Measurements from ENCODE around the gene CHST14. TPM values are rescaled to one million over a fixed set of nuclear protein-coding genes. Genes with fewer than 3 reads are reported as not detected.
"Not testable (repeated sequence)": the region's sequence is repeated elsewhere in the genome, so short reads cannot be mapped to it uniquely, and the experiment has no call there.

The CHST14 gene
- polyA plus RNA-seq, 3 donors from 2014 or later, result 1.9 to 3.6 (median 3.3) TPM

GRCh38 chr15:40446144-40446543, 24.6 kb upstream of the CHST14 start:
- peaks cover 2 to 9% (median 6%) of the 10 kb centered on the region in 3 donors for H3K27me3 Mint-ChIP-seq (ENCODE audit: low read depth in 3 of 3)
- H3K27ac Mint-ChIP-seq, result no peak overlapping the region
- peaks cover 0 to 4% (median 3%) of the 10 kb centered on the region in 3 donors for H3K36me3 Mint-ChIP-seq

GRCh38 chr15:40448354-40448753, 22.4 kb upstream of the CHST14 start:
- H3K4me3 Mint-ChIP-seq, result no peak overlapping the region
- H3K4me1 Mint-ChIP-seq, result peaks cover 65 to 79% of the 10 kb centered on the region in 2 donors
- H3K36me3 Mint-ChIP-seq, result peaks cover 0 to 4% (median 3%) of the 10 kb centered on the region in 3 donors
- DNase-seq, result no peak
- peaks cover 0 to 3% (median 0%) of the 10 kb centered on the region in 3 donors for H3K27me3 Mint-ChIP-seq (ENCODE audit: low read depth in 3 of 3)
- H3K27ac Mint-ChIP-seq, result peak overlapping the region in 1 of 6 donors; percentile 26
- H3K9me3 Mint-ChIP-seq, result no peaks in the 10 kb centered on the region

More at GRCh38 chr15:40446144-40446543, 24.6 kb upstream of the CHST14 start:
- Mint-ChIP-seq H3K4me3 (no peak overlapping the region), H3K4me1 (peaks cover 54 to 69% of the 10 kb centered on the region in 2 donors), H3K9me3 (no peaks in the 10 kb centered on the region)
- DNase-seq, result no peak

DNA sequence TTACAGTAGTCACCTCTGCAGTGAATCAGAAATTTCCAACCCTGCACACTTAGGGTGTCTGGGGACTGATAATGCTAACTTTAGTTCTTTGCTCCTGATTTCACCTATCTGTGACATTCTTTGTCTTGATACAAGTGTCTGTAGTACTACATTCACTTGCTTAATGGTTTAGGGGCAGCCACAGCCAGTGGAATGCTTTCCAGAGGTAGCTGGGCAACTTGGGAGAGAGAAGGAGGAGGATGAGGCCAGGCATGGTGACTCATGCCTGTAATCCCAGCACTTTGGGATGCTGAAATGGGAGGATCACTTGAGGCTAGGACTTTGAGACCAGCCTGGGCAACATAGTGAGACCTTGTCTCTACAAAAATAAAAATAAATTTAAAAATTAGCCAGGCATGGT, 21.5 kb upstream of the CHST14 start:
- Mint-ChIP-seq H3K4me1 (peaks cover 65 to 79% of the 10 kb centered on the region in 2 donors), H3K36me3 (peaks cover 0 to 4% (median 3%) of the 10 kb centered on the region in 3 donors), H3K4me3 (peak overlapping the region in 1 of 5 donors; percentile 29), H3K27me3 (ENCODE audit: low read depth in 3 of 3) (peaks cover 0 to 3% (median 0%) of the 10 kb centered on the region in 3 donors), H3K9me3 (no peaks in the 10 kb centered on the region), H3K27ac (peak overlapping the region; percentile 10 to 76 (median 59))
- no peak for DNase-seq

DNA sequence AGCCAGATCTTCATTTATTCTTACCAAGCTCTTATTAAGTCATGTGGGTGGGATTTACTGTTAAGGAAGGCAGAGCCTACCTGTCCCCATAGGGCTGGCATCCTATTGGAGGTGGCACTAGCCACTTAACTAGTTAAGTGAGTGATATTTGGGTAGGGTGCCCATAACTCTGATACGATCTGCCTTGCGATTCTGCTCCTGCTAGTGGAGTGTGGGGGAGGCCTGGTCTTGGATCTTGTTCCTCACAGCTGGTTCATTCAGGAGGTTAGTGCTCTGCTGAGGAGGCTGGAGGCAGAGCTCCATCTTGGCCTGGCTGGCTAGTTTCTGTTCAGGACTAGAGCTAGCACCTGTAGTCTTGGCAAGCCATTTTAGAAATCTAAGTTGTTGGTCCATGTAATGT, 20.7 kb upstream of the CHST14 start:
- Mint-ChIP-seq H3K4me1 (peaks cover 65 to 79% of the 10 kb centered on the region in 2 donors), H3K27ac (peak overlapping the region in 3 of 6 donors; percentile 18 to 80 (median 45))

GRCh38 chr15:40451527-40452158, 19.1 kb upstream of the CHST14 start:
- no peak for DNase-seq
- Mint-ChIP-seq H3K4me3 (peak overlapping the region; percentile 81 to 92 (median 83)), H3K27ac (peak overlapping the region; percentile 88 to 96 (median 92)), H3K27me3 (ENCODE audit: low read depth in 3 of 3) (peaks cover 0 to 9% (median 3%) of the 10 kb centered on the region in 3 donors), H3K4me1 (peaks cover 74 to 86% of the 10 kb centered on the region in 2 donors), H3K9me3 (no peaks in the 10 kb centered on the region), H3K36me3 (peaks cover 0 to 4% (median 3%) of the 10 kb centered on the region in 3 donors)

More for the DNA sequence above, 20.7 kb upstream of the CHST14 start:
- DNase-seq, result no peak
- Mint-ChIP-seq H3K27me3 (ENCODE audit: low read depth in 3 of 3) (peaks cover 0 to 3% (median 3%) of the 10 kb centered on the region in 3 donors), H3K4me3 (no peak overlapping the region), H3K9me3 (no peaks in the 10 kb centered on the region), H3K36me3 (peaks cover 0 to 4% (median 3%) of the 10 kb centered on the region in 3 donors)

DNA sequence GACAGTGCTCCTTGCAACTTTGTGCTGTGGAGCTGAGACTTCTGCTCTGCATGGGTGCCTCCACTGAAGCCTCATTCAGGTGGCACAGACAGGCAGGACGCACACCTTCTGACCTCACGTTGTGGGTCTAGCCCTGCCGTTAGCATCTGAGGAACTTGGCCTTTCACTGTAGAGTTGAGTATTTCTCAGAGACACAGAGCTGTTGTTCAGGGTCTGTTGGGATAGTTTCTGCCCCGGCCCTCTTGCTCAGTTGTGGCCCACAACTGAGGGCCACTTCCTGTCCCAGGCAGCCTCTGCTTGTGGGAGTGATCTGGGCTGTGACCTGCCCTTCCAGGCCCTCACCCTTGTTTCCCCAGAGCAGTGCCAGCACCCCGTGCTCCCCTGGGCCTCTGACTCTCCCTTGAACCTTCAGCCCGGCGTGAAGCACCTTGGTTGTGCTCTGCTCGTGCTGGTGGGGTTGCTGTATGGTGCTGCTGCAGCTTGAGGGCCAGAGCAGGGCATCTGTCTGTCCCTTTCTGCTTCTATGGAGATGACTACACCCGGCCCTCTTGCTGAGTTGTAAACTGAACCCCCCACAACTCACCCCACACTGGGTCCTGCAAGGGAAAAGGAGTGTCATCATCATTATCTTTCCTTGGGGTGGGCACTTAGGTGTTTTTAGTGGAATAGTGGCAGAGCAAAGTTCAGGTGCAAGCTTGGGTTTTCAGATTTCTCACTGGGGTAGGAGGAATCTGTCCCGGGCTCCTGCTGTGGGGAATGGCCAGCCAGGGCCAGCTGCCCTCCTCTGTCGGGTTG, 18.3 kb upstream of the CHST14 start:
- DNase-seq, result peak in 2 of 3 donors; percentile 28
- peak overlapping the region; percentile 81 to 92 (median 83) for H3K4me3 Mint-ChIP-seq

DNA sequence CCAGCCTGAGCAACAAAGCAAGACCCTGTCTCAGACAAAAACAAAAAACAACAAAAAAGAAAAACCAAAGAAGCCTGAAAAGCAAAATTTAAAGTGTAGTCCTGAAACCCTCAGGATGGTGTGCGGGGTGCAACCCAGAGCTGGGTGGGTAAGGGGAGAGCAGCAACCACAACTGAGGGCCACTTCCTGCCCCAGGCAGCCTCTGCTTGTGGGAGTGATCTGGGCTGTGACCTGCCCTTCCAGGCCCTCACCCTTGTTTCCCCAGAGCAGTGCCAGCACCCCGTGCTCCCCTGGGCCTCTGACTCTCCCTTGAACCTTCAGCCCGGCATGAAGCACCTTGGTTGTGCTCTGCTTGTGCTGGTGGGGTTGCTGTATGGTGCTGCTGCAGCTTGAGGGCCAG, 16.8 kb upstream of the CHST14 start:
- H3K27ac Mint-ChIP-seq, result peak overlapping the region; percentile 88 to 96 (median 92)
- H3K9me3 Mint-ChIP-seq; H3K36me3 Mint-ChIP-seq; H3K27me3 Mint-ChIP-seq (ENCODE audit: low read depth in 3 of 3): not testable (repeated sequence)
- DNase-seq, result peak; percentile 39 to 47 (median 43)
- H3K4me1 Mint-ChIP-seq, result peaks cover 83 to 86% of the 10 kb centered on the region in 2 donors
- peak overlapping the region; percentile 81 to 92 (median 83) for H3K4me3 Mint-ChIP-seq

More for the DNA sequence above, 18.3 kb upstream of the CHST14 start:
- Mint-ChIP-seq H3K9me3 (no peaks in the 10 kb centered on the region), H3K36me3 (peaks cover 0 to 4% (median 3%) of the 10 kb centered on the region in 3 donors), H3K4me1 (peaks cover 82 to 91% of the 10 kb centered on the region in 2 donors), H3K27ac (peak overlapping the region; percentile 88 to 96 (median 92)), H3K27me3 (ENCODE audit: low read depth in 3 of 3) (peaks cover 0 to 9% (median 3%) of the 10 kb centered on the region in 3 donors)

- Mint-ChIP-seq H3K4me1 (peaks cover 76% of the 10 kb centered on the region in 2 donors), H3K9me3 (no peaks in the 10 kb centered on the region), H3K4me3 (peak overlapping the region; percentile 74 to 92 (median 82)), H3K27me3 (ENCODE audit: low read depth in 3 of 3) (peaks cover 0 to 9% (median 3%) of the 10 kb centered on the region in 3 donors), H3K27ac (peak overlapping the region; percentile 88 to 96 (median 92)), H3K36me3 (peaks cover 0 to 2% (median 0%) of the 10 kb centered on the region in 3 donors)
- DNase-seq, result no peak
Measured at GRCh38 chr15:40454904-40455391, 15.8 kb upstream of the CHST14 start.

DNA sequence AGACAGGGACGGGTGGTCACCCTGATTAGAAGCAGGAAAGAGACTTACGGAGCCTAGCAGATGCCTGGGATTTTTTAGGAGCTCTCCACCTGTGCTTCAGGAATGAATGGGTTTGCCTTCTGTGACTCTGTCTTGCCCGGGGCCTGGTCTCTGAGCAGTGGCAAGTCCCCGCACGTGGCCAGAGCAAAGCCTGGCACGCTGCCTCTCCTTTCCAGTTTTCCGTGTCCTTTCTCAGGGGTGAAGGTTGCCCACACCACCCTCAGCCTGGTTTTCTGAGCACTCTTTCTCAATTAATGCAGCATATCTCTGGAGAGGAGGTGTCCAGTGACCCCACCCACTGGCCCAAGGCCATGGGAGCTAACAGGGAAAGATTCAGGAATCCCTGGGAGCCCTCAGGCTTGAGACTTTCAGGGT, 14.5 kb upstream of the CHST14 start:
- Mint-ChIP-seq H3K4me3 (peak overlapping the region in 3 of 5 donors; percentile 16 to 53 (median 48)), H3K27ac (peak overlapping the region; percentile 77 to 95 (median 92)), H3K27me3 (ENCODE audit: low read depth in 3 of 3) (peaks cover 0 to 6% (median 3%) of the 10 kb centered on the region in 3 donors), H3K36me3 (no peaks in the 10 kb centered on the region), H3K9me3 (no peaks in the 10 kb centered on the region), H3K4me1 (peaks cover 65 to 66% of the 10 kb centered on the region in 2 donors)
- DNase-seq, result no peak

DNA sequence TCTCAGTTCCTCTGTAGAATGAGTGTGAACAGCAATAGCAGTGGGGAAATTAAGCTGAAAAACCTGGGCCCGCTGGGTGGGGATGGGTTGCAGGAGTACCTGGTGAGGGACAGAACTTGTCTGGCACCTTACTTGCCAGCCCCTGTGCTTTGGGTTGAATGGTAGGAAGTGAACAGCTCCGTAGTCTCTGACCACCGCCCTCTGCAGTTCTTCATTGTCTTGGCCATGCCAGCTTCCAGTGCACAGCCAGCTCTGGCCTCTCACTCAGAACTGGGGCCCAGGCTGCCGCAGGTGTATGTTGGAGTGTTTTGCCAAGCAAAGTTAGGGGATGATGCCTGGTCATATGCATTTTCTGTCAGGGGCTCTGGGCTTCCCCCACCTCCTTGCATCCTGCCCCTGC, 14.0 kb upstream of the CHST14 start:
- peak overlapping the region in 5 of 6 donors; percentile 36 to 95 (median 77) for H3K27ac Mint-ChIP-seq
- H3K4me3 Mint-ChIP-seq, result peak overlapping the region in 1 of 5 donors; percentile 30
- H3K9me3 Mint-ChIP-seq, result no peaks in the 10 kb centered on the region
- H3K27me3 Mint-ChIP-seq (ENCODE audit: low read depth in 3 of 3), result peaks cover 0 to 9% (median 3%) of the 10 kb centered on the region in 3 donors
- DNase-seq, result no peak
- H3K4me1 Mint-ChIP-seq, result peaks cover 60 to 62% of the 10 kb centered on the region in 2 donors
- H3K36me3 Mint-ChIP-seq, result no peaks in the 10 kb centered on the region

DNA sequence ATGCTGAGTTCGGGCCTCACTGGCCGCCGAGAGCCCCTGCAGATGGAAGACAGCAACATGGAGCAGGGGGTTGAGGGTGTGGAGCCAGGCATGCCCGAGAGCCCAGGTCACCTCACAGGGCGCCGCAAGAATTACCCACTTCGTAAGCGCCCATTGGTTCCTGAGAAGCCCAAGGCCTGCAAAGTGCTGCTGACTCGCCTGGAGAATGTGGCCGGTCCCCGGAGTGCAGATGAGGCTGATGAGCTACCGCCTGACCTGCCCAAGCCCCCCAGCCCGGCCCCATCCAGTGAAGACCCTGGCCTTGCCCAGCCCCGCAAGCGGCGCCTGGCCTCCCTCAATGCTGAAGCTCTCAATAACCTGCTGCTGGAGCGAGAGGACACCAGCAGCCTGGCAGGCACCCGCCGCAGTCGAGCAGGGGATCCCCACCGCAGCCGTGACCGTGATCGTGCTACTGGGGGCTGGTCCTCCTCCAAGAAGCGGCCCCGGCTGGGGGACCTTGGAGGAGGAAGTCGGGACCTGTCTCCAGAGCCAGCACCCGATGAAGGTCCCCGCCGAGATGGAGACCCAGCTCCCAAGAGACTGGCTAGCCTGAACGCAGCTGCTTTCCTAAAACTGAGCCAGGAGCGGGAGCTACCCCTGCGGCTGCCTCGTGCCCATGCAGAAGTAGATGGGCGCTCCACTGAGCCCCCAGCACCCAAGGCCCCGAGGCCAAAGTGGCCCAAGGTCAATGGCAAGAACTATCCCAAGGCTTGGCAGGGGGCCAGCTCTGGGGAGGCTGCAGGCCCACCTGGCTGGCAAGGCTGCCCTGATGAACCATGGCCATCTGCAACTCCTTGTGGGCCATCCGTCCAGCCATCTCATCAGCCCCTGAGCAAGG, 12.1 kb upstream of the CHST14 start:
- H3K27ac Mint-ChIP-seq, result no peak overlapping the region
- H3K36me3 Mint-ChIP-seq, result peaks cover 0 to 5% (median 0%) of the 10 kb centered on the region in 3 donors
- H3K4me3 Mint-ChIP-seq, result no peak overlapping the region
- no peaks in the 10 kb centered on the region for H3K9me3 Mint-ChIP-seq
- peaks cover 0 to 11% (median 3%) of the 10 kb centered on the region in 3 donors for H3K27me3 Mint-ChIP-seq (ENCODE audit: low read depth in 3 of 3)
- H3K4me1 Mint-ChIP-seq, result peaks cover 40 to 42% of the 10 kb centered on the region in 2 donors
- DNase-seq, result no peak

DNA sequence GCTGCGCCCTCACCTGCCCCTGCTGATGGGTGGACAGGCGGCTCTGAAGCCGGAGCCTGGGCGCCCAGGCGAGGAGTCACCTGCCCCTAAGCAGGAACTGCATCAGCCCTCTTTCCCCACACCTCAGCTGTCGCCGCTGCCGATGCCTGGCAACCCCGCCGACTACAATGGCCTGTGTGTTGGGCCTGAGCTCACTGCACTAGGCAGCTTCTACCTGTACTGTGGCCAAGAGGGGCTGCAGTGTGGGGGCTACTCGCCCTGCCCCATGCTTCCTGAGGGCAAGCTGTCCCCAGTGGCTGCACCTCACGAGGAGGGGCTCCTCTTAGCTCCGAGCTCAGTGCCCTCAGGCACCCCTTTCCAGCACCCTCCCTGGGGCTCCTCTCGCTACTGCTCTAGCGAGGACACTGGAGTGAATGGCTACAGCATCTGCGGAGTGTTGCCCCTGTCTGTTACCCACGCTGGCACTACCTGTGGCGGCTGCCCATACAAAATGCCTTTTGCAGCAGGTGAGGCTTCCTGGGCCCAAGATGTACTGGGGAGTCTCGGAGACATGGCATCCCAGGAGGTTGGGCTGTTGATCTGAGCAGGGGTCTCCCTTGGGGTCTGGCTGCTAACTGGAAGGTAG, 11.3 kb upstream of the CHST14 start:
- Mint-ChIP-seq H3K9me3 (no peaks in the 10 kb centered on the region), H3K27ac (no peak overlapping the region), H3K36me3 (peaks cover 0 to 5% (median 0%) of the 10 kb centered on the region in 3 donors), H3K4me3 (no peak overlapping the region), H3K4me1 (peaks cover 33 to 34% of the 10 kb centered on the region in 2 donors), H3K27me3 (ENCODE audit: low read depth in 3 of 3) (peaks cover 0 to 11% (median 2%) of the 10 kb centered on the region in 3 donors)
- no peak for DNase-seq
